K562 (cell line): ENCODE results near the gene PYCR2. TPM values are rescaled to one million over a fixed set of nuclear protein-coding genes. Genes with fewer than 3 reads are reported as not detected.

Experiments
- CBFA2T3 ChIP-seq: fragments of 450-650 bp; IDR thresholded peaks from 2 replicates; pipeline ENCODE4 v1.6.1; 2017
- GATAD2A ChIP-seq: fragments of 450-650 bp; IDR thresholded peaks from 2 replicates; pipeline ENCODE4 v1.6.1; 2017
- GTF2E2 ChIP-seq: fragments of 200-800 bp; sonication (Bioruptor generic); IDR thresholded peaks from 2 replicates; pipeline ENCODE4 v1.6.1; 2016; ENCODE audit warnings: missing genetic modification characterization, missing compliant biosample characterization
- GTF3C2 ChIP-seq: IDR thresholded peaks from 3 replicates; pipeline ENCODE4 v1.6.1; 2011; ENCODE audit warnings: borderline replicate concordance, mild to moderate bottlenecking, moderate library complexity; ENCODE audit not compliant: insufficient read length; ENCODE audit errors: extremely low read depth
- HNRNPL ChIP-seq: fragments of 200-400 bp; formaldehyde crosslinking; IDR thresholded peaks from 2 replicates; pipeline ENCODE4 v1.6.1; 2017; ENCODE audit warnings: low read depth, mild to moderate bottlenecking, low read length
- HOMEZ ChIP-seq: fragments of 250-450 bp; sonication (Bioruptor Pico); IDR thresholded peaks from 2 replicates; pipeline ENCODE4 v1.4.0; 2020; ENCODE audit warnings: mild to moderate bottlenecking, moderate library complexity
- MED1 ChIP-seq: sonication (generic); formaldehyde crosslinking; IDR thresholded peaks from 2 replicates; pipeline ENCODE4 v1.8.1; 2023; ENCODE audit warnings: missing genetic modification reagents, borderline replicate concordance
- MLLT1 ChIP-seq, 2 experiments: fragments of 450-650 bp; IDR thresholded peaks; 2 replicates each; pipeline ENCODE4 v1.6.1; 2016
- PTTG1 ChIP-seq: fragments of 450-650 bp; IDR thresholded peaks from 2 replicates; pipeline ENCODE4 v1.6.1; 2016; ENCODE audit warnings: low read depth, mild to moderate bottlenecking, missing genetic modification characterization, missing compliant biosample characterization
- SMAD2 ChIP-seq: fragments of 150-350 bp; IDR thresholded peaks from 2 replicates; pipeline ENCODE4 v1.6.1; 2014; ENCODE audit warnings: low read depth, mild to moderate bottlenecking, low read length
- TAF1 ChIP-seq: IDR thresholded peaks from 2 replicates; pipeline ENCODE4 v1.6.1; 2011; ENCODE audit warnings: mild to moderate bottlenecking, low read length, moderate library complexity; ENCODE audit not compliant: insufficient read depth, control insufficient read depth, severe bottlenecking; ENCODE audit errors: extremely low read depth
- YY1 ChIP-seq, 3 experiments: IDR thresholded peaks; 2 replicates each; pipeline ENCODE4 v1.6.1; 2011; ENCODE audit warnings: low read length in 2 of 3, mild to moderate bottlenecking in 2 of 3, moderate library complexity in 2 of 3, borderline replicate concordance in 1 of 3, control low read depth in 1 of 3, low read depth in 1 of 3; ENCODE audit not compliant: insufficient read depth in 3 of 3, insufficient replicate concordance in 2 of 3, control insufficient read depth in 1 of 3, insufficient read length in 1 of 3; ENCODE audit errors: extremely low read depth in 1 of 3
- ZHX1 ChIP-seq: fragments of 150-350 bp; conservative IDR thresholded peaks from 2 replicates; pipeline ENCODE4 v1.6.1; 2014; ENCODE audit warnings: low read length
- ZNF140 ChIP-seq: fragments of 250-450 bp; sonication (Bioruptor Pico); IDR thresholded peaks from 2 replicates; pipeline ENCODE4 v1.8.0; 2021; ENCODE audit warnings: moderate library complexity, mild to moderate bottlenecking, inconsistent platforms
- ZNF239 ChIP-seq: fragments of 250-450 bp; sonication (Bioruptor Pico); IDR thresholded peaks from 2 replicates; pipeline ENCODE4 v1.4.0; 2020; ENCODE audit warnings: mild to moderate bottlenecking
- ZNF316 ChIP-seq: fragments of 450-650 bp; IDR thresholded peaks from 2 replicates; pipeline ENCODE4 v1.6.1; 2016
- ZNF384 ChIP-seq: IDR thresholded peaks from 2 replicates; pipeline ENCODE4 v1.6.1; 2012; ENCODE audit warnings: low read depth, low read length, improper control_type of control experiment
- ZNF644 ChIP-seq: fragments of 200-800 bp; sonication (Bioruptor generic); IDR thresholded peaks from 2 replicates; pipeline ENCODE4 v1.6.1; 2016; ENCODE audit warnings: low read depth, missing genetic modification characterization, missing compliant biosample characterization
- ZNF780A ChIP-seq: fragments of 250-450 bp; sonication (Bioruptor Pico); IDR thresholded peaks from 2 replicates; pipeline ENCODE4 v1.5.0; 2021; ENCODE audit warnings: mild to moderate bottlenecking
- polyA plus RNA-seq, 8 experiments: library from polyadenylated mRNA; depleted of rRNA in 4 of 8; stranded (reverse) in 5 of 8; unstranded in 3 of 8; fragments of >200 nt; fragmentation: Nextera tagmentation in 2 of 8; fragmentation: Illumina TruSeq in 1 of 8; extraction: Ambion mirVana in 2 of 8; extraction: Trizol in 1 of 8; gene quantifications; 2 replicates each; pipeline versions ENCODE4 v1.2.1 to v1.2.3, GENCODE V29; 2011 to 2014; ENCODE audit warnings: inconsistent platforms in 1 of 8, missing spikeins in 1 of 8
- total RNA-seq, 7 experiments: library from RNA; depleted of rRNA in 6 of 7; stranded (reverse); fragments of >200 nt in 6 of 7; fragmentation: Illumina TruSeq in 2 of 7; extraction: Trizol in 2 of 7; gene quantifications; 2 replicates each; pipeline versions ENCODE4 v1.2.1 to v1.2.3, GENCODE V29; 2011 to 2021; ENCODE audit warnings: low replicate concordance in 1 of 7

The PYCR2 gene
- total and polyA plus RNA-seq, 9 of the 15 experiments (the other 6 are each of a cell fraction or from before 2014, with no cell fraction given), result 5.5 to 219 (median 127) TPM

GRCh38 chr1:225962440-225962975 is 38.5 kb upstream of the PYCR2 start (continued):
- TF ChIP-seq PTTG1 (tag) (no peak), ZNF780A (CRISPR knock-in tag) (no peak), ZNF644 (tag) (no peak), ZNF316 (0 out of 2 replicates have a peak, but pooled peaks have one; percentile 20), GTF2E2 (tag) (no peak), HOMEZ (CRISPR knock-in tag) (no peak), GATAD2A (peak; percentile 96; the same call in 1 of the 2 replicates), ZHX1 (no peak), ZNF384 (peak; percentile 35; the same call in 1 of the 2 replicates), ZNF239 (CRISPR knock-in tag) (no peak), MED1 (CRISPR knock-in tag) (no peak), CBFA2T3 (no peak), TAF1 (no peak), YY1 (IDR thresholded peaks at IDR 0.05; ENCODE audit: borderline replicate concordance in 1 of 3, control insufficient read depth in 1 of 3, extremely low read depth in 1 of 3, insufficient read depth in 3 of 3, insufficient read length in 1 of 3, insufficient replicate concordance in 2 of 3, low read depth in 1 of 3, low read length in 2 of 3) (peak in 2 of 3 experiments; percentile 36 to 59), GTF3C2 (peak; percentile 67), ZNF140 (CRISPR knock-in tag) (no peak), HNRNPL (0 out of 2 replicates have a peak, but pooled peaks have one; percentile 68), SMAD2 (no peak), MLLT1 (IDR thresholded peaks at IDR 0.05) (peak in 1 of 2 experiments; percentile 68; a peak in 1 of 4 replicates)
